Measurements from ENCODE around the gene ARID1B. TPM values are rescaled to one million over a fixed set of nuclear protein-coding genes. Genes with fewer than 3 reads are reported as not detected.

The ARID1B gene
- total RNA-seq, 1 donor from 2014 or later: 18.5 TPM

DNA sequence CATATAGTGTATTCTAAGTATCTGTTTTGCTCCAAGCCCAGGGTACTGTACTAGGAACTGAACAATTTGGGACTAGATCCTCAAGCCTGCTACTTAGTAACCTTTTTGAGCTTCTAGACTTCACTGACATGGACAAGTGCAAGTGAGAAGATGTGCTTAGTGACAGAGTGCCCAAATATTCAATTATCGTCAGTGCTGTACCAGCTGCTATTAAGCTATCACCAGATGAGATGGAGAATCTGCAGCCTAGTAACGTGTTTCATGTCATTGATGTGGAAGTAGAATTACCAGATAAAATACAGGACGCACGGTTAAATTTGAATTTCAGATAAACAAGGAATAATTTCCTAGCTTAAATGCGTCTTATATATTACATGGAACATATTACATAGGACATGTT, 218.3 kb downstream of the ARID1B start:
- no peak overlapping the region for H3K4me3 ChIP-seq (ENCODE audit: low read depth, low read length)
- no peak for DNase-seq (ENCODE audit: low read depth)
- TF ChIP-seq CTCF (conservative IDR thresholded peaks at IDR 0.05; ENCODE audit: low read depth, low read length): no peak

- H3K4me3 ChIP-seq (ENCODE audit: low read depth, low read length): no peak overlapping the region
- no peak for TF ChIP-seq CTCF (conservative IDR thresholded peaks at IDR 0.05; ENCODE audit: low read depth, low read length)
- DNase-seq (ENCODE audit: low read depth): no peak
Measured at GRCh38 chr6:156996265-156996664, 219.1 kb downstream of the ARID1B start.

DNA sequence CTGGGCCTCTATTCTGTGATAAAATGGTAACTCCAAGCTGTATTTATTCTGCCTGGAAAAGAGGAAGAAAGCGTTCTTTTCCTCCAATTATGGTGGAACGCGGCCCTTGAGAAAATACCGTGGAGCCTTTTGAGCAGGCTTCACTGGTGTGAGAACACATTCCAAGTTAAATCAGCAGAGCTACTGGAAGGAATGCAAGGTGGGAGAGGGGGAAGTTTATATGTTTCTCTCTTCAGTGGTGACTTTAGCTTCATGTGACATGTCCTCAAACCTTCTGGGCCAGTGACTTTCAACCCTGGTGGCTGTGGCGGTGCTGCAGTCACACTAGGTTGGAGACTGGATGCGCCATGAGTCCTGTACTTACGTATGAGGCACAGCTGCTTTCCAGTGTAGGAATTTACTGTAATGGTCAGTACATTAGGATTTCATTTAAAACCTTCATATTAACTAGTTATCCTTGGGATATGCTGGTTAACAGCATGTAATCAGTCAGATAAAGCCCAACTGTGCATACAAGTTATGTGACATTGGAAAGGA, 221.7 kb downstream of the ARID1B start:
- TF ChIP-seq CTCF (conservative IDR thresholded peaks at IDR 0.05; ENCODE audit: low read depth, low read length): no peak
- no peak overlapping the region for H3K4me3 ChIP-seq (ENCODE audit: low read depth, low read length)
- DNase-seq (ENCODE audit: low read depth): no peak

DNA sequence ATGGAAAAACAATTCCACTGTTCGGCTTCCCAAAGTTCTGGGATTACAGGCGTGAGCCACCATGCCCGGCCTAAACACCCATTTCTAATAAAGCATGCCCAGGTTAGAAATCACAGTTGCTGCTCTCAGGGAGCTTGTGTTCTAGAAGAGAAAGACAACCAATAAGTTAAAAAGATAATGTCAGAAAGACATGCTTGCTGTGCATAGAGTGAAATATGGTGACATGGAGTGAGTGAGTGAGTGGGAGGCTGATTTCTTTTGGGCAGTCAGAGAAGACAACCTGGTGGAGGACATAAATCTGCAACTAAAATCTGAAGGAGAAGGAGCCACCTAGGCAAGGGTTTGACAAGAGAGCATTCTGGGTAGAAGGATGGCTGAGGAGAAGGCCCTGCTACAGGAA, 222.6 kb downstream of the ARID1B start:
- H3K4me3 ChIP-seq (ENCODE audit: low read depth, low read length): no peak overlapping the region
- TF ChIP-seq CTCF (conservative IDR thresholded peaks at IDR 0.05; ENCODE audit: low read depth, low read length): no peak
- DNase-seq (ENCODE audit: low read depth): no peak

GRCh38 chr6:157001716-157002115, 224.5 kb downstream of the ARID1B start:
- TF ChIP-seq CTCF (conservative IDR thresholded peaks at IDR 0.05; ENCODE audit: low read depth, low read length): no peak
- DNase-seq (ENCODE audit: low read depth): no peak
- H3K4me3 ChIP-seq (ENCODE audit: low read depth, low read length): no peak overlapping the region

DNA sequence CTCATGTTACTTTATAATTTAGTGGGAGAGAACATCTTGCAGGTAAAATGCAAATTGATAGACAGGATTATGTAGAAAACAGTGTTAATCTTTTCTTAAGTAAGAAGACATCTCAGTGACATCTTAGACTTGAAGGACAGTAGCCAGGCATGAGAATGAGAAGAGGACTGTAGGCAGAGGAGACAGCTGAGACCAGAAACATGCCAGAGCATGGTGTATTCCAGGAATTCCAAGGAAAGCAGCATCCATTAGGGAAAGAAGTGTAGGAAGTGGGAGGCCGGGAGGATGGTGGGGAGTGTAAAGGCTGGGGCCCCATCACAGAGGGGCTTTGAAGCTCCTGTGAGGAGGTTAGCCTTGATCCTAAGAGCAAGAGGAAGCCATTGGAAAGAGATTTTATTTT, 225.6 kb downstream of the ARID1B start:
- H3K4me3 ChIP-seq (ENCODE audit: low read depth, low read length): no peak overlapping the region
- no peak for TF ChIP-seq CTCF (conservative IDR thresholded peaks at IDR 0.05; ENCODE audit: low read depth, low read length)
- DNase-seq (ENCODE audit: low read depth): no peak

DNA sequence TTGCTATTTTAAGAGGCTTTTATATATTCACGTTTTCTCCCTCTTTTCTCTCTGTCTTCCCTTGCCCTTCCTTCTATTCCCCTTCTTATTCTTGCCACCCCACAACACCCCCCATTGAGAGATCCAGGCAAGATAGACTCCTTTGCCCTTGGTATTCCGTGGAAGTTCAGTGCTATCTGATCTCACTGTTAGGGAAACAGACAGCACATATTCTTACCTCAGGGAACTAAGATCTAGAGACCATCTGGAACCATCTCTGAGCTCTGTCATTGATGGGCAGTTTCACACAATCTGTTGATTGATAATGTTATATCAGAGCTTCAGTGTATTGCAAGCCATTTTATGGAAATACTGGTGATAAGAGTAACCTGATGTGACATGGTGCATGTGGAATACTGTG, 228.8 kb downstream of the ARID1B start:
- H3K4me3 ChIP-seq (ENCODE audit: low read depth, low read length): no peak overlapping the region
- DNase-seq (ENCODE audit: low read depth): no peak
- TF ChIP-seq CTCF (conservative IDR thresholded peaks at IDR 0.05; ENCODE audit: low read depth, low read length): no peak

Data from epithelial cell of proximal tubule (primary cell).